ENCODE measurements around the gene CCNO. TPM values are rescaled to one million over a fixed set of nuclear protein-coding genes. Genes with fewer than 3 reads are reported as not detected.

Gene CCNO, protein sequence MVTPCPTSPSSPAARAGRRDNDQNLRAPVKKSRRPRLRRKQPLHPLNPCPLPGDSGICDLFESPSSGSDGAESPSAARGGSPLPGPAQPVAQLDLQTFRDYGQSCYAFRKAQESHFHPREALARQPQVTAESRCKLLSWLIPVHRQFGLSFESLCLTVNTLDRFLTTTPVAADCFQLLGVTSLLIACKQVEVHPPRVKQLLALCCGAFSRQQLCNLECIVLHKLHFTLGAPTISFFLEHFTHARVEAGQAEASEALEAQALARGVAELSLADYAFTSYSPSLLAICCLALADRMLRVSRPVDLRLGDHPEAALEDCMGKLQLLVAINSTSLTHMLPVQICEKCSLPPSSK
- total RNA-seq (1 to 10 TPM; 4.7 to 8.5 TPM), polyA plus RNA-seq (1 to 10 TPM; 3.2 to 5.3 TPM)
- long read RNA-seq, donor 1, transcript CCNO-201 (3 exons, 1,433 nt), result major isoform, 8 of 8 reads
- long read RNA-seq, donor 1, partial matches to known transcripts, result 0 of 8 reads
- long read RNA-seq, donor 1, other reads (novel, unspliced or antisense), result 0 of 8 reads
- long read RNA-seq, donor 2, partial matches to known transcripts, result 0 of 2 reads
- long read RNA-seq, donor 2, other reads (novel, unspliced or antisense), result 0 of 2 reads
- long read RNA-seq, donor 3, transcript CCNO-201 (3 exons, 1,433 nt), result major isoform, 6 of 6 reads
- long read RNA-seq, donor 3, partial matches to known transcripts, result 0 of 6 reads
- long read RNA-seq, donor 3, other reads (novel, unspliced or antisense), result 0 of 6 reads
- long read RNA-seq, donor 4, result 0 reads
- long read RNA-seq, donor 5, partial matches to known transcripts, result 0 of 3 reads
- long read RNA-seq, donor 5, other reads (novel, unspliced or antisense), result 0 of 3 reads

DNA sequence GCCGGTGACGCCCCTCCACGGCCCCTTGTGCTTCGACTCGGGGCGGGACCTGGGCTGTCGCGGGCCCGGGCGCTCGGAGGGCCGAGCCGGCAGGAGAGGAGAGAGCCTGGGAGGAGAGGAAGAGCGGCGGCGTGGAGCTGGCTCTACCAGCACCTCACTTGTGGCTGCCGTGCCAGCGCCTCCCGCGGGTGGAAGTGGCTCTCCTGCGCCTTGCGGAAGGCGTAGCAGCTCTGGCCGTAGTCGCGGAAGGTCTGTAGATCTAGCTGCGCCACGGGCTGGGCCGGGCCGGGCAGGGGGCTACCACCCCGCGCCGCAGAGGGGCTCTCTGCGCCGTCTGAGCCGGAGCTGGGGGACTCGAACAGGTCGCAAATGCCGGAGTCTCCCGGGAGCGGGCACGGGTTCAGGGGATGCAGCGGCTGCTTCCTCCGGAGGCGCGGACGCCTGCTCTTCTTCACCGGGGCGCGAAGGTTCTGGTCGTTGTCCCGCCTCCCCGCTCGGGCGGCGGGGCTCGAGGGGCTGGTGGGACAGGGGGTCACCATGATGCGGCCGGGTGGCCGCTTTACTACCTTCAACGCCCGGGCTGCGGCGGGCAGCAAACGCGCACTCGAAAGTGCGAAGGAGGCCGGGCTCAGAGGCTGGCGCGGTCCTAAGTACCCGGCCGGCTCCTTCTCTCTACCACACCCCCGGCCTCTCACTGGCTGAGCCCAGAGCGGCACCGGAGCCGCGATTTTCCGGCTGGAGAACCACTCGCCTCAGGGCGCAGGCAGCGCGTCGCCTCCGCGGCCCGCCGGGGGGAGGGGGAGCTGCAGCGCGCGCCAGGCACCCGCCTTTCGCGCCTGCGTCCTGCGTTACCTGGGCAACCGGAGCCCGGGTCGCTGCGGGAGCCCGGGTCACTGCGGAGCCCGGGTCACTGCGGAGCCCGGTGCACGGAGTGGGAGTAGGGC, at the start of gene CCNO:
CCNO (minus strand) TSS at position 624 of the 944 bp plus-strand sequence; CDS start at position 539, 85 bp downstream.
- Histone ChIP-seq H3K9me3 (ENCODE audit: control insufficient read depth in 4 of 4, insufficient read depth in 3 of 4, low read length in 3 of 4) (peaks cover 0 to 6% (median 0%) of the 10 kb centered on the region in 4 donors), H3K9ac (ENCODE audit: insufficient read depth in 1 of 2, low read length in 2 of 2) (peak within 1 kb of the TSS in 1 of 2 donors; percentile 49), H3K4me3 (peak within 1 kb of the TSS; percentile 27), H3K4me1 (ENCODE audit: control insufficient read depth in 5 of 5, insufficient read depth in 5 of 5, low read length in 5 of 5) (peaks cover 0 to 34% (median 9%) of the 10 kb centered on the region in 5 donors), H3K27ac (ENCODE audit: low read depth in 1 of 2, low read length in 1 of 2) (no peak within 1 kb of the TSS), H3K36me3 (ENCODE audit: control insufficient read depth in 4 of 4, insufficient read depth in 4 of 4, low read length in 4 of 4) (no peaks in the 10 kb centered on the region), H3K27me3 (ENCODE audit: control insufficient read depth in 3 of 3, insufficient read depth in 3 of 3, low read length in 2 of 3) (peaks cover 8 to 78% (median 76%) of the 10 kb centered on the region in 3 donors)
- 1 to 2% methylated on average over 76 to 106 of the region's 106 CpGs for WGBS, 2 donors
- ATAC-seq (ENCODE audit: insufficient read depth, low FRiP score) (peak; percentile 87), DNase-seq (peak; percentile 68 to 79 (median 74))
- TF ChIP-seq, protein P1, sequence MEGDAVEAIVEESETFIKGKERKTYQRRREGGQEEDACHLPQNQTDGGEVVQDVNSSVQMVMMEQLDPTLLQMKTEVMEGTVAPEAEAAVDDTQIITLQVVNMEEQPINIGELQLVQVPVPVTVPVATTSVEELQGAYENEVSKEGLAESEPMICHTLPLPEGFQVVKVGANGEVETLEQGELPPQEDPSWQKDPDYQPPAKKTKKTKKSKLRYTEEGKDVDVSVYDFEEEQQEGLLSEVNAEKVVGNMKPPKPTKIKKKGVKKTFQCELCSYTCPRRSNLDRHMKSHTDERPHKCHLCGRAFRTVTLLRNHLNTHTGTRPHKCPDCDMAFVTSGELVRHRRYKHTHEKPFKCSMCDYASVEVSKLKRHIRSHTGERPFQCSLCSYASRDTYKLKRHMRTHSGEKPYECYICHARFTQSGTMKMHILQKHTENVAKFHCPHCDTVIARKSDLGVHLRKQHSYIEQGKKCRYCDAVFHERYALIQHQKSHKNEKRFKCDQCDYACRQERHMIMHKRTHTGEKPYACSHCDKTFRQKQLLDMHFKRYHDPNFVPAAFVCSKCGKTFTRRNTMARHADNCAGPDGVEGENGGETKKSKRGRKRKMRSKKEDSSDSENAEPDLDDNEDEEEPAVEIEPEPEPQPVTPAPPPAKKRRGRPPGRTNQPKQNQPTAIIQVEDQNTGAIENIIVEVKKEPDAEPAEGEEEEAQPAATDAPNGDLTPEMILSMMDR (IDR thresholded peaks at IDR 0.05; ENCODE audit: control extremely low read depth, extremely low read depth), result no peak

DNA sequence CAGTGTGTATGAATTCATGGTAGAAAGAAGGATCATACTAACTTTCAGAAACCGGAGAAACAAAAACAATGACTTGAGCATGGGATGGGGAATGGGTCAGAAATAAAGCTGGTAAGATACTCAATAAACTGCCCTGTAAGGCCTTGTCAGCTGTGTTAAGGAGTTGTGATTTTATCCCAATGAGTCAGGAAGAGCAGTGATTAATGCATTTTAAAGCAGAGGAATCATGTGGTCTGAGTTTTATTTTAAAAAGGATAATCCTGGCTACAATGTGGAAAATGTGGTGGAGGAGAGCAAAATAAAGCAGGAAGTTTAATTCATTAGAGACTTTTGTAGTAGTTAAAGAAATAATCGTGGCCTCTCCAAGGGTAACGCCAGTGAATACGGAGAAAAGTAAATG, 45.4 kb upstream of the CCNO start:
- no peak overlapping the region for H3K4me3 ChIP-seq
- no peaks in the 10 kb centered on the region for H3K9me3 ChIP-seq (ENCODE audit: control insufficient read depth in 4 of 4, insufficient read depth in 3 of 4, low read length in 3 of 4)
- H3K27me3 ChIP-seq (ENCODE audit: control insufficient read depth in 3 of 3, insufficient read depth in 3 of 3, low read length in 2 of 3), result no peaks in the 10 kb centered on the region
- WGBS, 2 donors, result 95 to 97% methylated on average over 4 of the region's 4 CpGs
- TF ChIP-seq, protein P1 (IDR thresholded peaks at IDR 0.05; ENCODE audit: control extremely low read depth, extremely low read depth), result no peak
- H3K27ac ChIP-seq (ENCODE audit: low read depth in 1 of 2, low read length in 1 of 2), result no peak overlapping the region
- H3K36me3 ChIP-seq (ENCODE audit: control insufficient read depth in 4 of 4, insufficient read depth in 4 of 4, low read length in 4 of 4), result peaks cover 13 to 47% (median 29%) of the 10 kb centered on the region in 4 donors
- no peak for ATAC-seq (ENCODE audit: insufficient read depth, low FRiP score)
- no peaks in the 10 kb centered on the region for H3K4me1 ChIP-seq (ENCODE audit: control insufficient read depth in 5 of 5, insufficient read depth in 5 of 5, low read length in 5 of 5)
- no peak overlapping the region for H3K9ac ChIP-seq (ENCODE audit: insufficient read depth in 1 of 2, low read length in 2 of 2)
- DNase-seq, result no peak

DNA sequence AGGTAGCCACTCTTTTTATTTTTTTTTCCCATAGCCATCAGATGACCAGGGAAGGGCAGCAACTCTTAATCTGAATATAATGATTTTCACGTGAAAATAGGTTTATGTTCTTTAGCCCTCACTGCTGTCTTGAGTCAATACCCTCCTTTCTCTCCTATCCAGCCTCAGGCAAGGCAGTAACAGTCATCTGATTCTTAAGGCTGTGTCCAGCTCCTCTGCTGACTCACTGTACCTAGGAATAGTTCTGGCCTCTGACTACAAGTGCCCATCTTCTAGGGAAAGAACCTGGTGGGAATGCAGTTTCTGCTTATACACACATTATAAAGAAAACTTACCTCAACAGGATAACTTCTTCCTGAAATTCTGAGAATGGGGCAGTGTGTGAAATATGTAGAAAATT, 43.4 kb upstream of the CCNO start:
- H3K27me3 ChIP-seq (ENCODE audit: control insufficient read depth in 3 of 3, insufficient read depth in 3 of 3, low read length in 2 of 3), result no peaks in the 10 kb centered on the region
- H3K9me3 ChIP-seq (ENCODE audit: control insufficient read depth in 4 of 4, insufficient read depth in 3 of 4, low read length in 3 of 4), result no peaks in the 10 kb centered on the region
- H3K4me1 ChIP-seq (ENCODE audit: control insufficient read depth in 5 of 5, insufficient read depth in 5 of 5, low read length in 5 of 5), result no peaks in the 10 kb centered on the region
- DNase-seq, result no peak
- TF ChIP-seq, protein P1 (IDR thresholded peaks at IDR 0.05; ENCODE audit: control extremely low read depth, extremely low read depth), result no peak
- H3K9ac ChIP-seq (ENCODE audit: insufficient read depth in 1 of 2, low read length in 2 of 2), result no peak overlapping the region
- H3K4me3 ChIP-seq, result no peak overlapping the region
- 88 to 100% methylated on average over 1 of the region's 1 CpG for WGBS, 2 donors
- peaks cover 14 to 38% (median 29%) of the 10 kb centered on the region in 4 donors for H3K36me3 ChIP-seq (ENCODE audit: control insufficient read depth in 4 of 4, insufficient read depth in 4 of 4, low read length in 4 of 4)
- H3K27ac ChIP-seq (ENCODE audit: low read depth in 1 of 2, low read length in 1 of 2), result no peak overlapping the region
- no peak for ATAC-seq (ENCODE audit: insufficient read depth, low FRiP score)
